IMR-90 (cell line): Measurements from ENCODE around the gene MIOX.

Experiments used
- BHLHE40 ChIP-seq: fragments of 150-350 bp; IDR thresholded peaks from 2 replicates; pipeline ENCODE4 v1.6.1; 2016; ENCODE audit warnings: mild to moderate bottlenecking, low read depth, low read length
- CHD1 ChIP-seq: IDR thresholded peaks from 2 replicates; pipeline ENCODE4 v1.6.1; 2012; ENCODE audit warnings: low read depth, low read length, improper control_type of control experiment
- CTCF ChIP-seq: conservative IDR thresholded peaks from 2 replicates; pipeline ENCODE4 v1.5.1; 2012; ENCODE audit warnings: mild to moderate bottlenecking, low read depth, low read length, improper control_type of control experiment
- ELK1 ChIP-seq: fragments of 150-350 bp; IDR thresholded peaks from 2 replicates; pipeline ENCODE4 v1.6.1; 2016; ENCODE audit warnings: low read depth, mild to moderate bottlenecking, low read length, moderate library complexity, borderline replicate concordance
- FOS ChIP-seq: fragments of 150-350 bp; IDR thresholded peaks from 2 replicates; pipeline ENCODE4 v1.6.1; 2016; ENCODE audit warnings: low read depth, low read length
- MAFK ChIP-seq: IDR thresholded peaks from 2 replicates; pipeline ENCODE4 v1.6.1; 2012; ENCODE audit warnings: low read depth, low read length, improper control_type of control experiment
- MAZ ChIP-seq: IDR thresholded peaks from 2 replicates; pipeline ENCODE4 v1.6.1; 2012; ENCODE audit warnings: low read depth, mild to moderate bottlenecking, low read length, improper control_type of control experiment, moderate library complexity, borderline replicate concordance
- NFE2L2 ChIP-seq: fragments of 150-350 bp; IDR thresholded peaks from 2 replicates; pipeline ENCODE4 v1.6.1; 2016; ENCODE audit warnings: low read depth, mild to moderate bottlenecking, low read length
- POLR2A ChIP-seq: IDR thresholded peaks from 2 replicates; pipeline ENCODE4 v1.6.1; 2012; ENCODE audit warnings: mild to moderate bottlenecking, low read depth, low read length
- SMC3 ChIP-seq: fragments of 150-350 bp; IDR thresholded peaks from 2 replicates; pipeline ENCODE4 v1.6.1; 2016; ENCODE audit warnings: low read depth, mild to moderate bottlenecking, antibody characterized with exemption, low read length, moderate library complexity

DNA sequence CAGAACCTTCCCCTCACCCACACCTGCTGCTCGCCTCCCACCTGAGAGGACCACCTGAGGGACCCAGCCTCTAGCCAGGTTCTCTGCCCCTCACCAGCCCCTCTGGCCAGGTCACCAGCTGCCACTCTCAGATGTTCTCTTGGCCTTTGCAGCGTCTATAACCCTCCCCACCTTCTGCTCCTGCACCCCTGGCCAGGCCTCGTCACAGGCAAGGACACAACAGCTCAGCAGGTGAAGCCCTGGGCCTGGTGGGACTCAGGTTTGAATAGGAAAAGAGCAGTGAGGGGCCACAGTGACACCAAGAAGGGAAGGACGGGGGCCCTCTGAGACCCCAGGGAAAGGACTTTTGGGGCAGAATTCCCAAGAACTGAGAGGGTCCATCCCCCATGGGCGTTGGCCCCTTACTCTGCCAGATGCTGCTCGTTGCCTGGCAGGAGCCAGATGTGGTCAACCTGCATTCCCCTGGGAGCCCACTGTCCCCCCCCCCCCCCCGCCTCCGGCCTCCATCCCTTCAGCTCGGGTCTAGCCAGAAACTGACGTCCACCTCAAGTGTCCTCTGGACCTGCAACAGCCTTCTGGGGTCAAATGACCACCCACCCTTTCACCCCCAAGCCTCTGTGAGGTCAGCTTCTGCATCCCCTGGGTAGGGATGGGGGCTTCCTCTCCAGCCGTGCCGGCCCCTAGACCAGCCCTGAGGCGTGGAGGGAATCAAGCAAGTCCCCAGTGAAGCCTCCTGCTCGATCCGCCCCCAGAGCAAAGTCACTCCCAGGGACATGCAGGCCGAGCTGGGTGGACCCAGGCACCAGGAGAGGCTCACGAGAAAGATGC lies 40.6 kb upstream of the MIOX start:
- no peak for TF ChIP-seq MAFK
- TF ChIP-seq MAZ: no peak
- TF ChIP-seq CTCF: no peak
- no peak for TF ChIP-seq SMC3
- TF ChIP-seq POLR2A: no peak
- TF ChIP-seq FOS: no peak
- no peak for TF ChIP-seq CHD1
- no peak for TF ChIP-seq BHLHE40
- TF ChIP-seq ELK1: no peak
- no peak for TF ChIP-seq NFE2L2
